Fibroblast of lung (primary cell): ENCODE measurements around the gene MYLK. TPM values are rescaled to one million over a fixed set of nuclear protein-coding genes. Genes with fewer than 3 reads are reported as not detected.

ENCODE experiments used
- DNase-seq, 2 donors: peaks; one replicate each; pipeline versions ENCODE4 v3.0.0 to v3.0.0-alpha.2; 2010; ENCODE audit warnings: low read depth in 2 of 2
- H2AFZ ChIP-seq: 2 replicates; pipeline ENCODE4 v1.5.1; 2012; ENCODE audit warnings: low read length, control low read depth, inconsistent platforms
- H3K27ac ChIP-seq: 2 replicates; pipeline ENCODE4 v1.5.1; 2011; ENCODE audit warnings: low read length, control low read depth; ENCODE audit not compliant: insufficient read depth
- H3K27me3 ChIP-seq: 2 replicates; pipeline ENCODE4 v1.5.1; 2011; ENCODE audit warnings: mild to moderate bottlenecking, low read length; ENCODE audit not compliant: control insufficient read depth, insufficient read depth
- H3K36me3 ChIP-seq: 2 replicates; pipeline ENCODE4 v1.5.1; 2011; ENCODE audit warnings: low read length; ENCODE audit not compliant: control insufficient read depth, insufficient read depth
- H3K4me1 ChIP-seq: 2 replicates; pipeline ENCODE4 v1.5.1; 2011; ENCODE audit warnings: low read length; ENCODE audit not compliant: control insufficient read depth, insufficient read depth; ENCODE audit errors: extremely low read depth
- H3K4me2 ChIP-seq: 2 replicates; pipeline ENCODE4 v1.5.1; 2011; ENCODE audit warnings: low read length, control low read depth; ENCODE audit not compliant: insufficient read depth; ENCODE audit errors: extremely low read depth
- H3K4me3 ChIP-seq, 4 experiments: fragments of 200-600 bp in 1 of 4; sonication (generic) in 1 of 4; replicated peaks in 1 of 4; 2 replicates each; pipeline ENCODE4 v1.5.1; 2011 to 2016; ENCODE audit warnings: low read length in 4 of 4, low read depth in 3 of 4, mild to moderate bottlenecking in 3 of 4, control low read depth in 2 of 4, inconsistent platforms in 1 of 4, mixed read lengths in 1 of 4; ENCODE audit not compliant: insufficient read depth in 1 of 4; ENCODE audit errors: control extremely low read depth in 1 of 4
- H3K79me2 ChIP-seq: 2 replicates; pipeline ENCODE4 v1.5.1; 2012; ENCODE audit warnings: mild to moderate bottlenecking, low read length, inconsistent platforms; ENCODE audit not compliant: control insufficient read depth, insufficient read depth
- H3K9ac ChIP-seq: 2 replicates; pipeline ENCODE4 v1.5.1; 2011; ENCODE audit warnings: mild to moderate bottlenecking, low read length, control low read depth; ENCODE audit not compliant: insufficient read depth
- H3K9me3 ChIP-seq: 2 replicates; pipeline ENCODE4 v1.5.1; 2012; ENCODE audit warnings: low read depth, low read length; ENCODE audit not compliant: control insufficient read depth, insufficient read depth
- H4K20me1 ChIP-seq: 2 replicates; pipeline ENCODE4 v1.5.1; 2011; ENCODE audit warnings: low read length; ENCODE audit not compliant: control insufficient read depth, insufficient read depth; ENCODE audit errors: extremely low read depth
- EZH2 ChIP-seq: IDR thresholded peaks from 2 replicates; pipeline ENCODE4 v1.5.1; 2012; ENCODE audit warnings: low read length, control low read depth, mild to moderate bottlenecking; ENCODE audit errors: missing control alignments
- polyA plus RNA-seq, 2 donors: library from polyadenylated mRNA; depleted of rRNA in 1 of 2; stranded (reverse) in 1 of 2; unstranded in 1 of 2; fragments of >200 nt; gene quantifications; 2 replicates each; pipeline ENCODE4 v1.2.1, GENCODE V29; 2011 to 2012; ENCODE audit warnings: missing spikeins in 1 of 2
- total RNA-seq: library from RNA; depleted of rRNA; stranded (reverse); fragments of >200 nt; gene quantifications from 2 replicates; pipeline ENCODE4 v1.2.1, GENCODE V29; 2014
- TF ChIP-seq, protein P1 (sequence below), 2 donors: IDR thresholded peaks in 1 of 2; conservative IDR thresholded peaks in 1 of 2; 1 replicate in 1 of 2; 2 replicates in 1 of 2; pipeline ENCODE4 v1.5.1; 2011 to 2012; ENCODE audit warnings: low read length in 2 of 2, control low read depth in 1 of 2, inconsistent platforms in 1 of 2, low read depth in 1 of 2, mild to moderate bottlenecking in 1 of 2

MYLK gene
- total and polyA plus RNA-seq, 2 donors (not counting 1 experiment from before 2014, with no cell fraction given) = 918 to 941 TPM

DNA sequence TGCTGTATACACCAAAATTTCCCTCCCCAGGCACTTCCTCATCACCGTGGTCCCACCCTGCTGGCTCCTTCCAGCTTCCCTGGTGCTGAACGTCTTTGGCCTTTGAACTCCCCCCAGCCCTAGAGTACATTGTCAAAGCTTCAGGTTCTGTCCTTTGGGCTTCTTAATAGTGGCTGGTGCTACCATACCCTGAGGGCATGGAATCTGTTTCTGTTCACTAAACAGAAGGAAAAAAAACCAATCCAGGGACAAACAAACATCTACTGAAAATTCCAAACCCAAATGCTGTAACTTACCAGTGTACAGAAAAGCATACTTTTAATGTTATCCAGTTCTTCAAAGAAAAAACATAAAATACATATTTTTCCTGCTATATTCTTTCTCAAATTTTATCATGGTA, 148.7 kb downstream of the MYLK start:
- no peaks in the 10 kb centered on the region for H4K20me1 ChIP-seq
- H3K79me2 ChIP-seq = no peaks in the 10 kb centered on the region
- TF ChIP-seq, protein P1, sequence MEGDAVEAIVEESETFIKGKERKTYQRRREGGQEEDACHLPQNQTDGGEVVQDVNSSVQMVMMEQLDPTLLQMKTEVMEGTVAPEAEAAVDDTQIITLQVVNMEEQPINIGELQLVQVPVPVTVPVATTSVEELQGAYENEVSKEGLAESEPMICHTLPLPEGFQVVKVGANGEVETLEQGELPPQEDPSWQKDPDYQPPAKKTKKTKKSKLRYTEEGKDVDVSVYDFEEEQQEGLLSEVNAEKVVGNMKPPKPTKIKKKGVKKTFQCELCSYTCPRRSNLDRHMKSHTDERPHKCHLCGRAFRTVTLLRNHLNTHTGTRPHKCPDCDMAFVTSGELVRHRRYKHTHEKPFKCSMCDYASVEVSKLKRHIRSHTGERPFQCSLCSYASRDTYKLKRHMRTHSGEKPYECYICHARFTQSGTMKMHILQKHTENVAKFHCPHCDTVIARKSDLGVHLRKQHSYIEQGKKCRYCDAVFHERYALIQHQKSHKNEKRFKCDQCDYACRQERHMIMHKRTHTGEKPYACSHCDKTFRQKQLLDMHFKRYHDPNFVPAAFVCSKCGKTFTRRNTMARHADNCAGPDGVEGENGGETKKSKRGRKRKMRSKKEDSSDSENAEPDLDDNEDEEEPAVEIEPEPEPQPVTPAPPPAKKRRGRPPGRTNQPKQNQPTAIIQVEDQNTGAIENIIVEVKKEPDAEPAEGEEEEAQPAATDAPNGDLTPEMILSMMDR (conservative IDR thresholded peaks at IDR 0.05 in 1 of 2, IDR thresholded peaks at IDR 0.05 in 1 of 2; ENCODE audit: low read depth in 1 of 2, low read length in 2 of 2) = no peak
- TF ChIP-seq EZH2 = no peak
- DNase-seq = no peak
- H3K4me1 ChIP-seq = peaks cover 43% of the 10 kb centered on the region
- H3K27ac ChIP-seq = no peak overlapping the region
- H3K9ac ChIP-seq = no peak overlapping the region
- no peak overlapping the region for H3K4me2 ChIP-seq
- H3K36me3 ChIP-seq = peaks cover 20% of the 10 kb centered on the region
- no peak overlapping the region for H2AFZ ChIP-seq
- no peaks in the 10 kb centered on the region for H3K27me3 ChIP-seq
- no peaks in the 10 kb centered on the region for H3K9me3 ChIP-seq
- no peak overlapping the region for H3K4me3 ChIP-seq

DNA sequence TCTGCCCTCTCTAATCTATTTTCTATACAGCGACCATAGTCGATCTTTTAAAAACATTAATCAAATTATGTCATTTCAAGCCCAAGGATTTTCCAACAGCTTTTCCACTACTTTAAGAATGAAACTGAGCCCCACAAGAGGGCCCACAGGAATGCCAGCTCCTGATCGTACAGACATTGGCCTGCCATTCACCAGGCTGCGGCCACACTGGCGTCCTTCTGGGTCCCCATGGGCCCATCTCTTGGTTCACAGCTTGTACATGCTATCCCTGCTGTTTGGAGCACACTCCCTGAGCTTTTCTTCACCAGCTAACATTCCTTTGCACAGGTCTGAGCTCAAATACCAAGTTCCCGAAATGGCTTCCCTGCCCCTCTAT, 149.6 kb downstream of the MYLK start:
- H3K4me2 ChIP-seq = no peak overlapping the region
- no peaks in the 10 kb centered on the region for H4K20me1 ChIP-seq
- H3K27ac ChIP-seq = peak overlapping the region; percentile 15
- TF ChIP-seq, protein P1 (conservative IDR thresholded peaks at IDR 0.05 in 1 of 2, IDR thresholded peaks at IDR 0.05 in 1 of 2; ENCODE audit: low read depth in 1 of 2, low read length in 2 of 2) = no peak
- TF ChIP-seq EZH2 = no peak
- no peak overlapping the region for H2AFZ ChIP-seq
- no peak overlapping the region for H3K4me3 ChIP-seq
- H3K36me3 ChIP-seq = peaks cover 20% of the 10 kb centered on the region
- no peak for DNase-seq
- no peaks in the 10 kb centered on the region for H3K79me2 ChIP-seq
- no peak overlapping the region for H3K9ac ChIP-seq
- H3K9me3 ChIP-seq = no peaks in the 10 kb centered on the region
- H3K27me3 ChIP-seq = no peaks in the 10 kb centered on the region
- H3K4me1 ChIP-seq = peaks cover 35% of the 10 kb centered on the region

DNA sequence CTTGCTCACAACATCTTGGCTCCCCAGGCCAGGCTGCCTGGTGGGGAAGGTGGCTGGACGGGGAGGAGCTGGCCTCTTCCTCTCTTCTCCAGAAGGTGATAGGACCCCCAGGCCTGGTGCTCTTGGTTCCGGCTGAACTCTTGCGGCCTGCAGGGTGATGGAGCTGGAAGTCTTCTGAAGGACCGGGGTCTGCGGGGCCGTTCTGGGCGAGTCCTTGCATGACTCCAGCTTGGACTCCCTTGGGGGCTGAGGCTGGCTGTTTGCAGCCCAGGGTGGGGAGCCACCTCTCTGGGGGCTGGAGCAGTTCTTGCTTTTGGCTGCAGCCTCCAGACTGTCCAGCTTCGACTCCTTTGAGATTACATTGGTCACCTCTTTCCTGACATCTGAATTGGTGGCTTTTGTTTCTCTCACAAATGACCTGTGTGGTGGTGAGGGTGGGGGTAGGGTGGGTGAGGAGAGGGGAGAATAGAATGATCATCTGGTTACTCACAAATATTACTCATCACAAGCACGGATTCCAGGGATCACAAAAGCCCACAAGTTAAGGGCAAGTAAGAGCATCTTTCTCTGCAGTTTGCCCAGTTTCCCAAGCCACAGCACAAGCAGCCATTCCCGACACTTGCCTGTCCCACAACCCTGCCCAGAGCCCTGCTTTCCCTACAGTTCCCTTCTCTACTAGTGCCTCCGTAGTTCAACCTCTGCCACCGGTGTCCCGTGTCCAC, 150.2 kb downstream of the MYLK start:
- H3K79me2 ChIP-seq = no peaks in the 10 kb centered on the region
- DNase-seq = peak; percentile 85 to 97

More for the DNA sequence above, 150.2 kb downstream of the MYLK start:
- Histone ChIP-seq H3K4me3 (no peak overlapping the region), H4K20me1 (no peaks in the 10 kb centered on the region), H3K9ac (no peak overlapping the region), H3K4me2 (no peak overlapping the region), H3K27ac (peak overlapping the region; percentile 70), H3K9me3 (no peaks in the 10 kb centered on the region), H3K36me3 (peaks cover 20% of the 10 kb centered on the region), H3K4me1 (peaks cover 29% of the 10 kb centered on the region), H3K27me3 (no peaks in the 10 kb centered on the region), H2AFZ (no peak overlapping the region)
- TF ChIP-seq EZH2 = no peak
- TF ChIP-seq, protein P1 (conservative IDR thresholded peaks at IDR 0.05 in 1 of 2, IDR thresholded peaks at IDR 0.05 in 1 of 2; ENCODE audit: low read depth in 1 of 2, low read length in 2 of 2) = no peak
